Bronchial epithelial cell (primary cell): ENCODE data around the gene CNTFR. TPM values are rescaled to one million over a fixed set of nuclear protein-coding genes. Genes with fewer than 3 reads are reported as not detected.

Source experiments
- DNase-seq: peaks from one replicate; pipeline ENCODE4 v3.0.0-alpha.2; 2010; ENCODE audit warnings: low read depth
- FAIRE-seq: peaks from 2 replicates; lab custom pipeline; 2011; peaks lifted over from hg19 to GRCh38; lab: Jason Lieb, UNC
- H3K27me3 ChIP-seq: 2 replicates; pipeline ENCODE4 v1.5.1; 2011; ENCODE audit warnings: low read length; ENCODE audit not compliant: control insufficient read depth, insufficient read depth
- H3K36me3 ChIP-seq: 2 replicates; pipeline ENCODE4 v1.5.1; 2011; ENCODE audit warnings: low read length; ENCODE audit not compliant: control insufficient read depth, insufficient read depth
- H3K4me3 ChIP-seq: 2 replicates; pipeline ENCODE4 v1.5.1; 2011; ENCODE audit warnings: mild to moderate bottlenecking, low read depth, low read length, control low read depth
- total RNA-seq: library from RNA; depleted of rRNA; stranded (reverse); fragments of >200 nt; gene quantifications from 2 replicates; pipeline ENCODE4 v1.2.1, GENCODE V29; 2014
- TF ChIP-seq, protein P1 (sequence below): IDR thresholded peaks from 2 replicates; pipeline ENCODE4 v1.5.1; 2011; ENCODE audit warnings: mild to moderate bottlenecking, moderate library complexity, low read length, control low read depth, inconsistent platforms; ENCODE audit not compliant: insufficient read depth, severe bottlenecking

CNTFR gene
- total RNA-seq, 1 donor from 2014 or later = not detected

DNA sequence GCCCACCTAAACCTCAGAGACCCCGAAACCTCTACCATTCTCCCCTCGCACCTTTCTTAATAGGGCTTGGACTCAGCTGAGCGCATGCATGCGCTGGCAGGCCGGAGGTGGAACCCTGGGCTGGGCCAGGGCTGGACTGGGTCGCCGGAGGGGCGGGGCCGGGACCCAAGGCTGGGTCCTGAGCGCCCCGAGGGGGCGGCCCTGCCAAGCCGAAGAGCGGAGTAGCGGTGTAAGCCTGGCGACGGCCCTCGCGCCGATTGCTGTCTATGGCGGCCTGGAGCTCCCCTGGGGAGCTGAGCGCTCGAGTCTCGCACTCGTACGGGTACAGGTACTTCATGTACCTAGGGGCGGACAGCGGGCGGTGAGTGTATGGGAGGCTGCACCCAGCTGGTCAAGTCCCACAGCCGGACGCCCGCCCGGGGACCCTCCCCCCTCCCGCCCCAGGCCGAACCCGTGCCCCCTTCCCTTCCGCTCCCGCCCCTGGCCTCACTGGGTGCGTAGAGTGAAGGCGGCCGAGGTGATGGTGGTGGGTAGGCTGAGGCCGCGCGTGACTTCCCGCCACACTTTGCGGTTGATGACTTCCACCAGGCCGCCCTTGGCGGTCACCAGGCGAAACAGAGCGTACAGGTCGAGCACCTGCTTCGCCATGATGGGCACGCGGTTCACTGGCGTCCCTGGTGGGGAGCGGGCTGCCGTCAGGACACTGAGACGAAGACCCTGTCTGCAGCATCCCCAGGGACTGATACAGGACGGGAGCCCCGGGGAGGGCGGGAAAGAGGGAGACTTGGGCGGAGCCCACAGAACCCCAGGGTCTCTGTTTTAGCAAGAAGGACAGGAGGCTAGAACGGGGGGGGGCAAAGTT lies 34.1 kb upstream of the CNTFR start:
- TF ChIP-seq, protein P1, sequence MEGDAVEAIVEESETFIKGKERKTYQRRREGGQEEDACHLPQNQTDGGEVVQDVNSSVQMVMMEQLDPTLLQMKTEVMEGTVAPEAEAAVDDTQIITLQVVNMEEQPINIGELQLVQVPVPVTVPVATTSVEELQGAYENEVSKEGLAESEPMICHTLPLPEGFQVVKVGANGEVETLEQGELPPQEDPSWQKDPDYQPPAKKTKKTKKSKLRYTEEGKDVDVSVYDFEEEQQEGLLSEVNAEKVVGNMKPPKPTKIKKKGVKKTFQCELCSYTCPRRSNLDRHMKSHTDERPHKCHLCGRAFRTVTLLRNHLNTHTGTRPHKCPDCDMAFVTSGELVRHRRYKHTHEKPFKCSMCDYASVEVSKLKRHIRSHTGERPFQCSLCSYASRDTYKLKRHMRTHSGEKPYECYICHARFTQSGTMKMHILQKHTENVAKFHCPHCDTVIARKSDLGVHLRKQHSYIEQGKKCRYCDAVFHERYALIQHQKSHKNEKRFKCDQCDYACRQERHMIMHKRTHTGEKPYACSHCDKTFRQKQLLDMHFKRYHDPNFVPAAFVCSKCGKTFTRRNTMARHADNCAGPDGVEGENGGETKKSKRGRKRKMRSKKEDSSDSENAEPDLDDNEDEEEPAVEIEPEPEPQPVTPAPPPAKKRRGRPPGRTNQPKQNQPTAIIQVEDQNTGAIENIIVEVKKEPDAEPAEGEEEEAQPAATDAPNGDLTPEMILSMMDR = no peak
- no peak for DNase-seq
- no peak overlapping the region for H3K4me3 ChIP-seq
- no peaks in the 10 kb centered on the region for H3K36me3 ChIP-seq
- FAIRE-seq = no peak
- peaks cover 46% of the 10 kb centered on the region for H3K27me3 ChIP-seq

DNA sequence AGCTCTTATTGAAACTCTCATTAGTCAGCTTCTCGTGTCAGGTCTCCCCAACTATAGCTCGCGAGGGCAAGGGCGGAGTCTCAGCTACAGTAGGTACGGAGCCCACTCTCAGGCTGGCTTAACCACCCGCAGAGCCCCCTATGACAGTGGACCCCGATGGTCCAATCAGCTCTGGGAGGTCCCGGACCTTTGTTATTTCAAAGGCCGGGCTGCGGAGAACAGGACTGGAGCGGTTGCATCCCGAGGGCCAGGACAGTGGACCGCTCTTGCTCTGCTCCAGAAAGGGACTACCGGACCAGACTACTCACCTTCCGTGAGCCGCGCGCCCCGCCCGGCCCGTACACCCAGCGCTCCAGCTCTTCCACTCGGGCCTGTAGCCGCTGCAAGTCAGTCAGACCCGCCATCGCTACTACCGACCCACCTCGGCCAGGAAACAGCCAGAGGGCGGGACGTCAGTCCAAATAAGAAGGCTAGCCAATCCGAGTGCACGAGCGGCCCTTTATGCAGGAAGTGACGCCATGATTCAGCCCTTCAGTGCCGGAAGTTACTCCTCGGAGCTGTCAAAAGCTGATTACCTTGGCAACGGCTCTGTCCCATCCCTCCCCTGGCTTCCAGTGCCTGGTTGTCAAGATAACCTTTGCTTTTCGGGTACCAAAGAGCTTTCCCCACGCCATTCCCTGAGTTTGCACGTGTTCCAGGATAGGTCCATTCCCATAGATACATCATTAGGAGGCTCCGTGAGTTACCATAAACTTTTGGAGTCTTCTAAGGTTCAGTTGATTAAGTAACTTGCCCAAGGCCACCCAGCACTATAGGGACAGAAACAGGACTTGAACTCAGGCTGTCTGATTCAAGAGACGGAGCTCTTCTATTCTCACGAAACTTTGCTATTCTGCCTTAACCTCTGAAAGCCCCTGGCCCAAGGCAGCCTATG lies 30.8 kb upstream of the CNTFR start, which contains the start of gene DCTN3:
Gene DCTN3, minus strand, starts transcription at position 435 of the 934 bp plus-strand sequence. Its CDS starts 31 bp downstream, at position 404.
- peak within 1 kb of the TSS; percentile 78 for H3K4me3 ChIP-seq
- peak; percentile 89 for DNase-seq
- FAIRE-seq = peak; percentile 88
- H3K36me3 ChIP-seq = peaks cover 12% of the 10 kb centered on the region
- TF ChIP-seq, protein P1 = no peak
- H3K27me3 ChIP-seq = peaks cover 18% of the 10 kb centered on the region

DNA sequence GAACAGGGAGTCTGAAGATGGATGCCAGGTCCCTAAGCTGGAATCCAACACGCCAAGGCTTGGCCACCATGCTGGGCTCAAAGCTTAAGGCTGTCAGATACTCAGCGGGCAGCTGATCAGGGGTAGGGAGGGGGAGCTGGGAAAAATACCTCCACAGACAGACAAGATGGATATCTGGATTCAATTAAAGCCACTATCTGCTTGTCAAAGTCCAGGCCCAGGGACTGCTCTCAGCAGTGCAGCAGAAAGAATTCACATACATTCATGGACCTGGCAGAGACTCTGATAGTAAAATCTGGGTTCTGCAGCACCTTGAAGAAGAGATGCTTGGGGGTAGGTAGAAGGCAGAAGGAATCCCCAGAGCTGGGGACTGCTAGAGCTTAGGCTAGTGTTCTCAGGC lies 25.6 kb upstream of the CNTFR start:
- no peak for FAIRE-seq
- Histone ChIP-seq H3K27me3 (no peaks in the 10 kb centered on the region), H3K36me3 (peaks cover 12% of the 10 kb centered on the region), H3K4me3 (no peak overlapping the region)
- TF ChIP-seq, protein P1 = no peak
- no peak for DNase-seq

DNA sequence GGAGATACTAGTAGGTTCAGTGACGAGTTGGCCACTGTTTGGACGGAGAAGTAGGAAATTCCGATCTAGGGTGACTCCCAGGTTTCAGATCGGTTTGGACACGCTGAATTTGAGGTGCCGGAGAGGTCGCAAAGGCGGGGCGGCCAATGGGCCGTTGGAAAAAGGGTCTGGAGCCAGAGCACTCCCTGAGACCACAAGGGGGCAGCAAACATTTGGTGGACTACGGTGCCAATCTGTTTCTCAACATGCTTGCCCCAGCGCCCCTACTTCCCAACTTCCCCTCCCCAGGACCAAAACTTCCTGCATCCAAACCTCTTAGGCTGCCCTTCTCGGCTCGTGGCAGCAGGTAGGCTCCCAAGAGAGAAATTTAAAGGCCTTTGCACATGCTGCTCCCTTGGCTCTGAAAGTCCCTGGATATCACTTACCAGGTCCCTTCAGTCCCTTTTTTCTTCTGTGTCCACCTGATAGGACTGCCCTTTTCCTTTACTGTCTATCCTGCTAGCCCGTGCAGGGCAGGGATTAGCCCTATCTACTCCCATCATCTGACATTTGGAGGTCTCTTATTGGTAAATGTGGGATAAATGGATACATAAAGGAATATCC lies 23.4 kb upstream of the CNTFR start:
- FAIRE-seq = no peak
- Histone ChIP-seq H3K36me3 (peaks cover 10% of the 10 kb centered on the region), H3K4me3 (peak overlapping the region; percentile 83), H3K27me3 (no peaks in the 10 kb centered on the region)
- TF ChIP-seq, protein P1 = peak; percentile 94
- peak; percentile 88 for DNase-seq

DNA sequence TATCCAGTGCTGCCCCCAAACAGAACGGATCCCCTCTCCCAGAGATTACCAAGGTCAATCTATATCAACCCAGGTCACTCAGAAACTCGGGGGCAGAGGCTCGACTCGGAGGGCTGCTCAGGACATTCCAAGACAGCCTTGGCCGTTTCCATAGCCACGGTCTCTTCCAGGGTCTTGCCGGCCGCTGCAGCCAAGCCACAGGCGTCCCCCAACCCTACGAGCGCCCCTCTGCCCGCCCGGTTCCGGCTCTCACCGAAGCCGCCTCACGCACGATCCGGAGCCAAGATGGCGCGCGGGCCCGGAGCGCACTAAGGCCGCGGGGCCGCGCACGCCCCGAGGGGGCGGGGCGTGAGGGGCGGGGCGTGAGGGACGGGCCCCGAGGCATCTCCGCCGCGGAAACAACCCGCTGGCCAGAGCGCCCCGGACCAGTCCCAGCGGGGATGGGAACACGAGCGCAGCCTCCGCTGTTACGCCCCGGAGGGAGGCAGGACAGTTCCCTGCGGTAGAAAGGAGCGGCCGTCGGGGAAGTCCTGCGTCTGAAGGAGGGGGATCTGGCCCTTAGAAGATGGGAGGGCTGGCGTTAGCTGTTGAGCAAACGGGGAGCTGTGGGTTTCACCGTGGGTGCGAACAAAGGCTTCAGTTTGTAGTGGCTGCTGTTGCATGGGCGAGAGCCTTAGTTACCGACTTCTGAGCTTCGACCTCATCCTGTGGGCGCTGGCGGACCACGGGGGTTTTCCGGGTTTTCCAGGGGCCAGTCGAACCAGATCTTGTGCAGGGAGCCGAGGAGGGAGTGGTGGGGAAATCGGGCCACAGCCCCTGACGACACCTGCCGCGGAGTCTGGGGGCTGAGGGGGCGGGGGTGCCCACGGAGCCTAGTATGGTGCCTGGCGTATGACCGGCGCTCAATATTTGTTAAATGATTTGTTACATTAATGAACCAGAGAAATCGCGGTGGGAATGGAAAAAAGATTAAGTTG lies 22.6 kb upstream of the CNTFR start, which contains the start of gene RPP25L:
Gene RPP25L, minus strand, starts transcription at position 287 of the 977 bp plus-strand sequence. CDS start 801 bp downstream, outside the sequence.
- H3K4me3 ChIP-seq = peak within 1 kb of the TSS; percentile 83
- no peaks in the 10 kb centered on the region for H3K27me3 ChIP-seq
- TF ChIP-seq, protein P1 = no peak
- FAIRE-seq (no peak), DNase-seq (peak; percentile 54)
- H3K36me3 ChIP-seq = peaks cover 6% of the 10 kb centered on the region
